Measurements from ENCODE around the gene REPIN1. TPM values are rescaled to one million over a fixed set of nuclear protein-coding genes. Genes with fewer than 3 reads are reported as not detected.

Gene REPIN1
- total RNA-seq, 1 experiment from 2014 or later = 106 TPM

GRCh38 chr7:150412016-150412415 lies 43.4 kb downstream of the REPIN1 start:
- ATAC-seq = no peak
- intact Hi-C loops (cut with micrococcal nuclease) = no loop called here

More at GRCh38 chr7:150412016-150412415, 43.4 kb downstream of the REPIN1 start:
- Histone ChIP-seq H3K4me1 (ENCODE audit: control insufficient read depth in 1 of 2, insufficient read depth in 2 of 2, low read length in 2 of 2) (peaks cover 4 to 12% of the 10 kb centered on the region in 2 experiments; a peak in 2 of 4 replicates), H3K36me3 (ENCODE audit: control insufficient read depth in 1 of 2, insufficient read depth in 2 of 2, low read length in 2 of 2) (no peaks in the 10 kb centered on the region), H3K4me3 (replicated peaks in 1 of 2; ENCODE audit: low read depth in 1 of 2, low read length in 2 of 2) (no peak overlapping the region), H4K20me1 (ENCODE audit: insufficient read depth) (no peaks in the 10 kb centered on the region), H3K9me2 (ENCODE audit: insufficient read depth) (no peaks in the 10 kb centered on the region), H3K27ac (ENCODE audit: low read depth, low read length) (no peak overlapping the region), H3K79me2 (ENCODE audit: insufficient read depth, low read length) (no peaks in the 10 kb centered on the region), H3K9ac (ENCODE audit: low read length) (no peak overlapping the region), H3K4me2 (ENCODE audit: low read length) (no peak overlapping the region), H2AFZ (ENCODE audit: low read depth, low read length, poor library complexity, severe bottlenecking) (no peak overlapping the region), H3K9me3 (ENCODE audit: control insufficient read depth in 1 of 2, insufficient read depth in 1 of 2, low read depth in 1 of 2, low read length in 2 of 2) (no peaks in the 10 kb centered on the region), H3K27me3 (ENCODE audit: insufficient read depth, low read length) (no peaks in the 10 kb centered on the region)
- ChIA-PET RAD21 (ENCODE audit: low non-redundant PET in 1 of 2, low total read pairs in 2 of 2, uncharacterized antibody in 2 of 2, unreplicated experiment in 2 of 2) (no interaction called here), POLR2A (no interaction called here), CTCF (no interaction called here)
- no peak for DNase-seq (ENCODE audit: low read depth, low spot score)
- BruUV-seq (replicated peaks) = no TSS peak
- TF ChIP-seq JUND (IDR thresholded peaks at IDR 0.05) (no peak), REST (IDR thresholded peaks at IDR 0.05; ENCODE audit: low read depth) (no peak), EGR1 (IDR thresholded peaks at IDR 0.05; ENCODE audit: low read depth) (no peak), POLR2AphosphoS5 (IDR thresholded peaks at IDR 0.05; ENCODE audit: low read depth, low read length) (no peak), EZH2 (IDR thresholded peaks at IDR 0.05) (no peak), CTCF (IDR thresholded peaks at IDR 0.05 in 2 of 3, conservative IDR thresholded peaks at IDR 0.05 in 1 of 3; ENCODE audit: borderline replicate concordance in 1 of 3, insufficient read depth in 1 of 3, low read depth in 2 of 3, low read length in 2 of 3) (no peak), ZNF274 (IDR thresholded peaks at IDR 0.05; ENCODE audit: low read depth, low read length) (no peak), ATF3 (IDR thresholded peaks at IDR 0.05) (no peak), CBX3 (IDR thresholded peaks at IDR 0.05; ENCODE audit: low read depth) (no peak), EZH2phosphoT487 (IDR thresholded peaks at IDR 0.05; ENCODE audit: borderline replicate concordance) (no peak), CEBPB (IDR thresholded peaks at IDR 0.05; ENCODE audit: low read depth) (no peak), FOSL1 (IDR thresholded peaks at IDR 0.05; ENCODE audit: low read depth) (no peak), MAX (IDR thresholded peaks at IDR 0.05) (no peak), SP1 (IDR thresholded peaks at IDR 0.05; ENCODE audit: low read depth) (no peak), ZBTB33 (IDR thresholded peaks at IDR 0.05; ENCODE audit: extremely low read depth, insufficient replicate concordance, low read length) (no peak), ELF1 (IDR thresholded peaks at IDR 0.05; ENCODE audit: borderline replicate concordance, low read depth) (no peak), RAD21 (IDR thresholded peaks at IDR 0.05; ENCODE audit: low read depth) (no peak), ZFX (IDR thresholded peaks at IDR 0.05) (no peak), TCF7L2 (IDR thresholded peaks at IDR 0.05; ENCODE audit: borderline replicate concordance, extremely low read depth, insufficient read depth, insufficient read length) (no peak)
